ENCODE data around the gene IRAK2. TPM values are rescaled to one million over a fixed set of nuclear protein-coding genes. Genes with fewer than 3 reads are reported as not detected.
A peak's percentile ranks its signal among the peaks of the same experiment; 100 is the strongest.

Gene IRAK2
- total RNA-seq, 6 experiments from 2014 or later = 4.2 to 16.0 (median 8.4) TPM

- Histone ChIP-seq H3K4me3 (no peak overlapping the region), H3K4me1 (peaks cover 0 to 41% (median 16%) of the 10 kb centered on the region in 4 donors), H3K27me3 (no peaks in the 10 kb centered on the region), H3K27ac (no peak overlapping the region), H3K9me3 (no peaks in the 10 kb centered on the region), H3K36me3 (peaks cover 0 to 3% (median 0%) of the 10 kb centered on the region in 4 donors)
- ATAC-seq (no peak), DNase-seq (no peak)
- 74% methylated on average over 4 of the region's 4 CpGs for WGBS (ENCODE audit: insufficient coverage, low coverage, low lambda C conversion rate, missing lambda C conversion rate)
- TF ChIP-seq POLR2A (IDR thresholded peaks at IDR 0.05) = no peak
- TF ChIP-seq, protein P1, sequence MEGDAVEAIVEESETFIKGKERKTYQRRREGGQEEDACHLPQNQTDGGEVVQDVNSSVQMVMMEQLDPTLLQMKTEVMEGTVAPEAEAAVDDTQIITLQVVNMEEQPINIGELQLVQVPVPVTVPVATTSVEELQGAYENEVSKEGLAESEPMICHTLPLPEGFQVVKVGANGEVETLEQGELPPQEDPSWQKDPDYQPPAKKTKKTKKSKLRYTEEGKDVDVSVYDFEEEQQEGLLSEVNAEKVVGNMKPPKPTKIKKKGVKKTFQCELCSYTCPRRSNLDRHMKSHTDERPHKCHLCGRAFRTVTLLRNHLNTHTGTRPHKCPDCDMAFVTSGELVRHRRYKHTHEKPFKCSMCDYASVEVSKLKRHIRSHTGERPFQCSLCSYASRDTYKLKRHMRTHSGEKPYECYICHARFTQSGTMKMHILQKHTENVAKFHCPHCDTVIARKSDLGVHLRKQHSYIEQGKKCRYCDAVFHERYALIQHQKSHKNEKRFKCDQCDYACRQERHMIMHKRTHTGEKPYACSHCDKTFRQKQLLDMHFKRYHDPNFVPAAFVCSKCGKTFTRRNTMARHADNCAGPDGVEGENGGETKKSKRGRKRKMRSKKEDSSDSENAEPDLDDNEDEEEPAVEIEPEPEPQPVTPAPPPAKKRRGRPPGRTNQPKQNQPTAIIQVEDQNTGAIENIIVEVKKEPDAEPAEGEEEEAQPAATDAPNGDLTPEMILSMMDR (IDR thresholded peaks at IDR 0.05) = no peak
- intact Hi-C loops (cut with DNase I) = no loop called here
Measured at GRCh38 chr3:10198226-10198625, 33.5 kb downstream of the IRAK2 start.

DNA sequence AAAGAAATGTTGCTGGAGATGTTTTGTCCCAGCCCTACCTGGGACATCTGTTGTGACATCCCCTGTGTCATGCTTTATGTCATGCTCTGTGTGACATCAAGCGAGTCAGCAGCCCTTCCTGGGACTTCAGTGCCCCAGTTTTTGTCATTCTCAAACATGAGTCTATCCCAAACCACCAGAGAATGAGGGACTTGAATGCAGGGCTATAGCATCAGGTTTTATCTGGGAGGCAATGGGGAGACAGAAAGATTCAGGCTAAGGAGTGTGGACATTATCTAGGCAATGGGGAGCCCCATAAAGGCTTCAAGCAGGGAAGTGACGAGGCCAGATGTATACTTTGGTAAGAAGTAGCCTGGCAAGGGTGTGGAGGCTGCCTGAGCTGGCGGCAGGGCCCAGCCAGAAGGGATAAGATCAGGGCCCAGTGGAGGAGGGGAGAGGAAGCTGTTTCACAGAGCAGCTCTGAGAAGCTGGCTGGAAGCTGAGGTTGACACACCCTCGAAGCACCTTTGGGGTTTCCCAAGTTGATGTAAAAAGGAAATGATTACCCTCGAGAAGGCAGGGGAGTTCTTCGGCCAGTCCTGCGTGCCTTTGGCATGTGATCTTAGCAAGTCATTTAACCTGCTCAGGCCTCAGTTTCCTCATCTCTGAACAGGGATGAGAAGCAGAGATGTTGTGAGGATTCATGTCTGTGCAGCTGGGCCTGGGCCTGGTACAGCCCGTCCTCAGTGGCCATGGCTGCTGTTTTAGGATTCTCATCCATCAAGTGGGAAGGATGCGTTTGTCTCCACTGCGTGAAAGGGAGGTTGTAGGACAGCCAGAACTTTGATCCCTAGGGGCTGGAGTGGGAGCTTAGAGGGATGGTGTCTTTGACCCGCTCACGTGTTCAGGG is 34.3 kb downstream of the IRAK2 start:
- DNase-seq (no peak), ATAC-seq (peak in 1 of 4 donors; percentile 8)
- H3K27ac ChIP-seq = peak overlapping the region in 1 of 3 donors; percentile 9
- H3K36me3 ChIP-seq = peaks cover 0 to 3% (median 0%) of the 10 kb centered on the region in 4 donors
- intact Hi-C loops (cut with DNase I) = no loop called here
- WGBS (ENCODE audit: insufficient coverage, low coverage, low lambda C conversion rate, missing lambda C conversion rate) = 58% methylated on average over 8 of the region's 12 CpGs
- H3K27me3 ChIP-seq = no peaks in the 10 kb centered on the region
- peaks cover 0 to 39% (median 15%) of the 10 kb centered on the region in 4 donors for H3K4me1 ChIP-seq
- H3K9me3 ChIP-seq = no peaks in the 10 kb centered on the region
- TF ChIP-seq POLR2A (IDR thresholded peaks at IDR 0.05) = no peak
- TF ChIP-seq, protein P1 (IDR thresholded peaks at IDR 0.05) = no peak
- no peak overlapping the region for H3K4me3 ChIP-seq

GRCh38 chr3:10204921-10205320 is 40.2 kb downstream of the IRAK2 start:
- WGBS (ENCODE audit: insufficient coverage, low coverage, low lambda C conversion rate, missing lambda C conversion rate) = 83% methylated on average over 2 of the region's 2 CpGs

DNA sequence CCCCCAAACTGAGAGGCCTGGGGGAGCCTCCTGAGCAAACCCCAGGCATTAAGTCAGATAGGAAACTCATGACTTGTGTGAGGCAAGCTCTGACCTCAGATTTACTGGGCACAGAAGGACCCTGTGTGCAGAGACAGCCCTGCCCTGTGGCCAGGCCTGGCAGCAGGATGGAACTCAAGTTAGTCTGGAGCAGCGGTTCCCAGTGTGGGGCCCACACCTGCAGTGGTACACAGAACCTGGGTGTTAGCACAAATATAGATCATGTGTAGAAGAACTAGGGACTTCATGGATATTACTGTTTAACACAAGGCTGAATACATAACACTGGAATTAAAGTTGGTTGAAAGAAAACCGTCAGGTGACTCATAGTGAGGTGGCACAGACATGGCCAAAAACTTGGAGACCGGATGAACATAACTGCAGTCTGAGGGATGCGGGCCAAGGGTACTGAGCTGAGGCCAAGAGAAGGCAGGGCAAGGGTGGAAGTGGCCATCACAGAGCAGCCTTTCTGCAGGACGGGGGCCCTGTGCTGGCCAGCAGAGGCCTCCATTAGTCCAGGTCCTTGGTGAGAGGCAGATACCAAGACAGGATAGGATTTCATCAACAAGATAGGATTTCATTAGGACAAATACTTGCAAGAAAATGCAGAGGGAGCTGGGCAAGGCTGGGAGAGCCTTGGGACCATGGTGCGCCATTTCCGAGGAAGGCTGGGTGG is 40.9 kb downstream of the IRAK2 start:
- TF ChIP-seq POLR2A (IDR thresholded peaks at IDR 0.05) = no peak
- TF ChIP-seq, protein P1 (IDR thresholded peaks at IDR 0.05) = no peak

More at GRCh38 chr3:10204921-10205320, 40.2 kb downstream of the IRAK2 start:
- Histone ChIP-seq H3K9me3 (no peaks in the 10 kb centered on the region), H3K36me3 (peaks cover 0 to 3% (median 0%) of the 10 kb centered on the region in 4 donors), H3K27ac (peak overlapping the region; percentile 16 to 86 (median 73)), H3K27me3 (no peaks in the 10 kb centered on the region), H3K4me1 (peaks cover 0 to 54% (median 23%) of the 10 kb centered on the region in 4 donors), H3K4me3 (no peak overlapping the region)
- intact Hi-C loops (cut with DNase I) = no loop called here
- TF ChIP-seq, protein P1 (IDR thresholded peaks at IDR 0.05) = no peak
- no peak for TF ChIP-seq POLR2A (IDR thresholded peaks at IDR 0.05)
- DNase-seq (no peak), ATAC-seq (no peak)

More for the DNA sequence above, 40.9 kb downstream of the IRAK2 start:
- peaks cover 0 to 3% (median 1%) of the 10 kb centered on the region in 4 donors for H3K36me3 ChIP-seq
- no peak overlapping the region for H3K4me3 ChIP-seq
- 53% methylated on average over 4 of the region's 7 CpGs for WGBS (ENCODE audit: insufficient coverage, low coverage, low lambda C conversion rate, missing lambda C conversion rate)
- peak in 2 of 3 donors; percentile 63 to 69 for DNase-seq
- peaks cover 0 to 54% (median 23%) of the 10 kb centered on the region in 4 donors for H3K4me1 ChIP-seq
- peak in 3 of 4 donors; percentile 10 to 59 (median 45) for ATAC-seq
- intact Hi-C loops (cut with DNase I) = no loop called here
- H3K27me3 ChIP-seq = no peaks in the 10 kb centered on the region
- no peaks in the 10 kb centered on the region for H3K9me3 ChIP-seq
- peak overlapping the region in 2 of 3 donors; percentile 16 to 73 for H3K27ac ChIP-seq

Data from right lobe of liver (tissue), 6 donors.